ENCODE data around the gene LMAN1. TPM values are rescaled to one million over a fixed set of nuclear protein-coding genes. Genes with fewer than 3 reads are reported as not detected.

LMAN1 gene
- total RNA-seq, 1 experiment from 2014 or later = 77.3 TPM

DNA sequence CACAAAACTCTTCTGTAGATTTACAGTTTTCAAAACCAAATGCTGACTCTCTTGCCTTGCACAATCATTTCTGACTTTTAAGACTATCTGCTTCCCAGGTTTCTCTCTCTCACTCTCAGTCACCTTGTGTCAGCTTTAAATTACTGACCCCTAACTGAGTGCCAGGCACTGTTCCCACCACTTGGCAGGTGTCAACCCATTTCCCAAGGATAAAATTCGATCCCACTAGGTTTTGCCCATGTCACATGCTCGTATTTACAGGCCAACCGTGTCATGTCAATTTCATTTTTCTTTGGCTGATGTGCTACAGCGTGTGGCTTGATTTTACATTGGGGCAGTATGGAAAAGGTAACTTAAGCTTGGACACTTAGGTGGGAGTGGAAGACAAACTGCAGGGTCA, 26.1 kb upstream of the LMAN1 start (continued):
- TF ChIP-seq TEAD1 (CRISPR knock-in tag; IDR thresholded peaks at IDR 0.05) = no peak
- TF ChIP-seq TP53 (CRISPR knock-in tag; IDR thresholded peaks at IDR 0.05) = no peak
- TF ChIP-seq, protein P1, sequence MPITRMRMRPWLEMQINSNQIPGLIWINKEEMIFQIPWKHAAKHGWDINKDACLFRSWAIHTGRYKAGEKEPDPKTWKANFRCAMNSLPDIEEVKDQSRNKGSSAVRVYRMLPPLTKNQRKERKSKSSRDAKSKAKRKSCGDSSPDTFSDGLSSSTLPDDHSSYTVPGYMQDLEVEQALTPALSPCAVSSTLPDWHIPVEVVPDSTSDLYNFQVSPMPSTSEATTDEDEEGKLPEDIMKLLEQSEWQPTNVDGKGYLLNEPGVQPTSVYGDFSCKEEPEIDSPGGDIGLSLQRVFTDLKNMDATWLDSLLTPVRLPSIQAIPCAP (CRISPR knock-in tag; IDR thresholded peaks at IDR 0.05) = no peak
- TF ChIP-seq, protein P2, sequence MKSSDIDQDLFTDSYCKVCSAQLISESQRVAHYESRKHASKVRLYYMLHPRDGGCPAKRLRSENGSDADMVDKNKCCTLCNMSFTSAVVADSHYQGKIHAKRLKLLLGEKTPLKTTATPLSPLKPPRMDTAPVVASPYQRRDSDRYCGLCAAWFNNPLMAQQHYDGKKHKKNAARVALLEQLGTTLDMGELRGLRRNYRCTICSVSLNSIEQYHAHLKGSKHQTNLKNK (CRISPR knock-in tag; IDR thresholded peaks at IDR 0.05) = no peak
- no peak for TF ChIP-seq RORB (CRISPR knock-in tag; IDR thresholded peaks at IDR 0.05)

DNA sequence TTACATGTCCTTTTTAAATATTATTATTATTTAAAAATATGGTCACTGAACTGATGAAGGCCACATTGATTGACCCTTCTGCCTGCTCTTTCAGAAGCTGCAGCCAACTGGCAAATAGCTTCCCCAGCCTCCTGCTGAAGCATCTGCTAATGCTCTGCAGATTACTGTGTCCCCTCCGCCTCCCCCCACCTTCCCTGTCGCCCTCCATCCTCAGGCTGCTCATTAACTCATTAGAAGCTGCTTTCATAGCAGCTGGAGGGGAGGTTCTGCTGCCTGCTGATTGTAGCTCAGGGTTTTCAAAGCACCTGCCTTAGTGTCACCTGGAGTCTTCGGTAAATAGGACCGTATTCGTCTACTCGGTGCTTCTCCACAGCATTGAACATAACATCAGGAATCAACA, 24.8 kb upstream of the LMAN1 start:
- no peak; the same call in 1 of the 2 replicates for ATAC-seq
- Mint-ChIP-seq H3K4me3 (no peak overlapping the region), H3K36me3 (no peaks in the 10 kb centered on the region), H3K4me1 (peaks cover 40% of the 10 kb centered on the region), H3K9me3 (no peaks in the 10 kb centered on the region), H3K27ac (no peak overlapping the region), H3K27me3 (ENCODE audit: low read depth) (peaks cover 98% of the 10 kb centered on the region)
- CTCF ChIA-PET = interaction anchor here (1.2 to 1.3 kb wide), 2 partner anchors 12 to 19 kb away, joined by 4 to 13 read pairs; no protein-coding TSS in a partner anchor
- POLR2A ChIA-PET = no interaction called here
- no peak for DNase-seq (ENCODE audit: low spot score)
- TF ChIP-seq TEAD1 (CRISPR knock-in tag; IDR thresholded peaks at IDR 0.05) (no peak), HMGXB4 (CRISPR knock-in tag; IDR thresholded peaks at IDR 0.05) (no peak), GABPB1 (CRISPR knock-in tag; IDR thresholded peaks at IDR 0.05) (no peak)
- TF ChIP-seq, protein P3, sequence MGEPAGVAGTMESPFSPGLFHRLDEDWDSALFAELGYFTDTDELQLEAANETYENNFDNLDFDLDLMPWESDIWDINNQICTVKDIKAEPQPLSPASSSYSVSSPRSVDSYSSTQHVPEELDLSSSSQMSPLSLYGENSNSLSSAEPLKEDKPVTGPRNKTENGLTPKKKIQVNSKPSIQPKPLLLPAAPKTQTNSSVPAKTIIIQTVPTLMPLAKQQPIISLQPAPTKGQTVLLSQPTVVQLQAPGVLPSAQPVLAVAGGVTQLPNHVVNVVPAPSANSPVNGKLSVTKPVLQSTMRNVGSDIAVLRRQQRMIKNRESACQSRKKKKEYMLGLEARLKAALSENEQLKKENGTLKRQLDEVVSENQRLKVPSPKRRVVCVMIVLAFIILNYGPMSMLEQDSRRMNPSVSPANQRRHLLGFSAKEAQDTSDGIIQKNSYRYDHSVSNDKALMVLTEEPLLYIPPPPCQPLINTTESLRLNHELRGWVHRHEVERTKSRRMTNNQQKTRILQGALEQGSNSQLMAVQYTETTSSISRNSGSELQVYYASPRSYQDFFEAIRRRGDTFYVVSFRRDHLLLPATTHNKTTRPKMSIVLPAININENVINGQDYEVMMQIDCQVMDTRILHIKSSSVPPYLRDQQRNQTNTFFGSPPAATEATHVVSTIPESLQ (CRISPR knock-in tag; IDR thresholded peaks at IDR 0.05) = no peak
- TF ChIP-seq, protein P4, sequence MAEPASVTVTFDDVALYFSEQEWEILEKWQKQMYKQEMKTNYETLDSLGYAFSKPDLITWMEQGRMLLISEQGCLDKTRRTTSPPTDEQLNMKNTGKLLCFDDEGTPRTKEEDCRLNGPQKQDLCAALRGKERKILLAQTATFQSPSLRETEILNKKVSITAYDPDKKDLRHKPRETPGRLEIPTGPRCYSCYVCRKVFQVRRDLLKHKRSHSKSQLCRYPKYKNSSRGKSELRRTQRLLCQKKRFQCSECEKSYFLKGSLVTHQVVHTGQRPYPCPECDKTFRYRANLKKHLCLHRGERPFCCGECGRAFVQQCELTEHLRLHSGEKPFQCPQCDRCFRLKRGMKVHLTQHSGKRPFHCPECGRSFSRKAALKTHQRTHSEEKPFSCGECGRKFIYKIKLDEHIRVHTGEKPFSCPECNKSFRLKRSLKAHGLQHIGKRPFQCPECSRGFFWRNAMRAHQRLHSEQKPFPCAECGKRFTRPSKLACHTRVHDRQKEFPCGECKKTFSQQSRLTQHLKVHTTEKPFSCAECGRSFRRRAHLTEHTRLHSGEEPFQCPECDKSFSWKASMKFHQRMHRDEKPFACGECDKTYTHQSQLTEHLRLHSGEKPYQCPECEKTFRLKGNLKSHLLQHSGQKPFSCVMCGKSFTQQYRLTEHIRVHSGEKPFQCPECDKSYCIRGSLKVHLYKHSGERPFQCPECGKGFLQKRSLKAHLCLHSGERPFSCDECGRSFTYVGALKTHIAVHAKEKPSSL (CRISPR knock-in tag; conservative IDR thresholded peaks at IDR 0.05) = no peak

DNA sequence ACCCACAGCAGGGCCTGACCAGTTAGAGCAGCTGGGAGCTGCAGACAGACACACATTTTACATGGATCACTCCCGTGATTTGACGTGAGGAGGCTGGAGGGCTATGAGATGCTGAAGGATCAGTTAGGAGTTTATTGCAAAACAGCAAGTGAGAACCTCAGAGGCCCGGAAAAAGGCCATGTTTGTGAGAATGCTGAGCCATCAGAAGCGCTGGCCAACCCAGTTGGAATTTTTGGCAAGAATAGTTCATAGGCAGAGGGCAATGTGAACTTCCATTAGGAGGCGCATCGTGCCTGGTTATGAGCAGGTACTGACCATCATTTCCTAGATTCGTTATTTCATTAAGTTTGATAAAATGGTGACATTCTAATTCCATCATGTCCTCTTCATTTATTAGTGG, 23.3 kb upstream of the LMAN1 start:
- no peak for ATAC-seq

More for the DNA sequence above, 23.3 kb upstream of the LMAN1 start:
- Mint-ChIP-seq H3K4me3 (no peak overlapping the region), H3K27ac (no peak overlapping the region), H3K36me3 (no peaks in the 10 kb centered on the region), H3K4me1 (peaks cover 26% of the 10 kb centered on the region), H3K9me3 (no peaks in the 10 kb centered on the region), H3K27me3 (ENCODE audit: low read depth) (peaks cover 98% of the 10 kb centered on the region)
- ChIA-PET POLR2A (no interaction called here), CTCF (interaction anchor here (1.3 kb wide), 1 partner anchor 20 kb away, joined by 8 read pairs; no protein-coding TSS in a partner anchor)
- TF ChIP-seq PRRX2 (CRISPR knock-in tag; IDR thresholded peaks at IDR 0.05) = no peak
- TF ChIP-seq TEAD4 (CRISPR knock-in tag; IDR thresholded peaks at IDR 0.05) = no peak
- no peak for TF ChIP-seq MAX (CRISPR knock-in tag; IDR thresholded peaks at IDR 0.05)
- TF ChIP-seq JAZF1 (CRISPR knock-in tag; IDR thresholded peaks at IDR 0.05) = no peak
- TF ChIP-seq JUN (CRISPR knock-in tag; IDR thresholded peaks at IDR 0.05) = no peak
- no peak for TF ChIP-seq ZNF416 (CRISPR knock-in tag; IDR thresholded peaks at IDR 0.05)
- no peak for TF ChIP-seq HMGA2 (CRISPR knock-in tag; IDR thresholded peaks at IDR 0.05)
- TF ChIP-seq GTF2I (CRISPR knock-in tag; conservative IDR thresholded peaks at IDR 0.05) = no peak
- no peak for TF ChIP-seq NR1H2 (CRISPR knock-in tag; IDR thresholded peaks at IDR 0.05)
- TF ChIP-seq ATF2 (CRISPR knock-in tag; IDR thresholded peaks at IDR 0.05; ENCODE audit: borderline replicate concordance, low read depth) = no peak
- TF ChIP-seq, protein P5, sequence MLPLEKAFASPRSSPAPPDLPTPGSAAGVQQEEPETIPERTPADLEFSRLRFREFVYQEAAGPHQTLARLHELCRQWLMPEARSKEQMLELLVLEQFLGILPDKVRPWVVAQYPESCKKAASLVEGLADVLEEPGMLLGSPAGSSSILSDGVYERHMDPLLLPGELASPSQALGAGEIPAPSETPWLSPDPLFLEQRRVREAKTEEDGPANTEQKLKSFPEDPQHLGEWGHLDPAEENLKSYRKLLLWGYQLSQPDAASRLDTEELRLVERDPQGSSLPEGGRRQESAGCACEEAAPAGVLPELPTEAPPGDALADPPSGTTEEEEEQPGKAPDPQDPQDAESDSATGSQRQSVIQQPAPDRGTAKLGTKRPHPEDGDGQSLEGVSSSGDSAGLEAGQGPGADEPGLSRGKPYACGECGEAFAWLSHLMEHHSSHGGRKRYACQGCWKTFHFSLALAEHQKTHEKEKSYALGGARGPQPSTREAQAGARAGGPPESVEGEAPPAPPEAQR (CRISPR knock-in tag; IDR thresholded peaks at IDR 0.05) = no peak
- no peak for TF ChIP-seq KAT7 (CRISPR knock-in tag; IDR thresholded peaks at IDR 0.05; ENCODE audit: borderline replicate concordance)
- TF ChIP-seq ETV6 (CRISPR knock-in tag; IDR thresholded peaks at IDR 0.05) = no peak
- no peak for TF ChIP-seq FOXJ3 (CRISPR knock-in tag; IDR thresholded peaks at IDR 0.05; ENCODE audit: borderline replicate concordance)
- no peak for TF ChIP-seq ZNF263 (CRISPR knock-in tag; IDR thresholded peaks at IDR 0.05; ENCODE audit: low read depth)
- no peak for TF ChIP-seq CBFB (CRISPR knock-in tag; IDR thresholded peaks at IDR 0.05; ENCODE audit: low read depth)
- DNase-seq (ENCODE audit: low spot score) = no peak

Data from WTC11 (cell line).